ENCODE results near the gene CPNE6. TPM values are rescaled to one million over a fixed set of nuclear protein-coding genes. Genes with fewer than 3 reads are reported as not detected.

The CPNE6 gene
- total RNA-seq, 6 donors from 2014 or later: not detected

- TF ChIP-seq POLR2A (IDR thresholded peaks at IDR 0.05) (no peak), CTCF (IDR thresholded peaks at IDR 0.05) (no peak), EP300 (IDR thresholded peaks at IDR 0.05) (no peak), POLR2AphosphoS5 (IDR thresholded peaks at IDR 0.05) (no peak)
- Histone ChIP-seq H3K4me1 (peaks cover 5 to 17% (median 16%) of the 10 kb centered on the region in 4 donors), H3K9me3 (no peaks in the 10 kb centered on the region), H3K4me3 (peak overlapping the region; percentile 15 to 80 (median 74)), H3K27me3 (no peaks in the 10 kb centered on the region), H3K27ac (peak overlapping the region; percentile 22 to 81 (median 73)), H3K36me3 (no peaks in the 10 kb centered on the region)
- no peak for ATAC-seq (ENCODE audit: low FRiP score in 2 of 2)
- 44 to 51% methylated on average over 14 to 16 of the region's 26 CpGs for WGBS, 2 donors
- DNase-seq: no peak
These were observed 10.4 kb downstream of the CPNE6 start for GRCh38 chr14:24081739-24082211.

GRCh38 chr14:24082411-24083080 lies 11.2 kb downstream of the CPNE6 start:
- Histone ChIP-seq H3K27ac (no peak overlapping the region), H3K9me3 (no peaks in the 10 kb centered on the region), H3K27me3 (no peaks in the 10 kb centered on the region), H3K4me3 (no peak overlapping the region), H3K4me1 (peaks cover 5 to 17% (median 16%) of the 10 kb centered on the region in 4 donors), H3K36me3 (no peaks in the 10 kb centered on the region)
- ATAC-seq (ENCODE audit: low FRiP score in 2 of 2) (no peak), DNase-seq (no peak)
- 96 to 100% methylated on average over 1 to 5 of the region's 5 CpGs for WGBS, 2 donors
- no peak for TF ChIP-seq POLR2AphosphoS5 (IDR thresholded peaks at IDR 0.05)
- TF ChIP-seq CTCF (IDR thresholded peaks at IDR 0.05): no peak
- no peak for TF ChIP-seq POLR2A (IDR thresholded peaks at IDR 0.05)
- TF ChIP-seq EP300 (IDR thresholded peaks at IDR 0.05): no peak

GRCh38 chr14:24083462-24083861 lies 12.1 kb downstream of the CPNE6 start:
- no peak for TF ChIP-seq POLR2A (IDR thresholded peaks at IDR 0.05)
- TF ChIP-seq CTCF (IDR thresholded peaks at IDR 0.05): no peak
- TF ChIP-seq POLR2AphosphoS5 (IDR thresholded peaks at IDR 0.05): no peak
- no peak for TF ChIP-seq EP300 (IDR thresholded peaks at IDR 0.05)
- no peaks in the 10 kb centered on the region for H3K36me3 ChIP-seq
- H3K27ac ChIP-seq: no peak overlapping the region
- no peak overlapping the region for H3K4me3 ChIP-seq
- no peaks in the 10 kb centered on the region for H3K27me3 ChIP-seq
- no peak for ATAC-seq (ENCODE audit: low FRiP score in 2 of 2)
- H3K9me3 ChIP-seq: no peaks in the 10 kb centered on the region
- no peak for DNase-seq
- peaks cover 5 to 17% (median 16%) of the 10 kb centered on the region in 4 donors for H3K4me1 ChIP-seq
- 92% methylated on average over 3 of the region's 3 CpGs for WGBS, 2 donors

GRCh38 chr14:24084440-24084839 lies 13.1 kb downstream of the CPNE6 start:
- H3K36me3 ChIP-seq: no peaks in the 10 kb centered on the region
- no peak overlapping the region for H3K27ac ChIP-seq
- peaks cover 5 to 17% (median 16%) of the 10 kb centered on the region in 4 donors for H3K4me1 ChIP-seq
- no peaks in the 10 kb centered on the region for H3K9me3 ChIP-seq
- DNase-seq (no peak), ATAC-seq (ENCODE audit: low FRiP score in 2 of 2) (no peak)
- no peak overlapping the region for H3K4me3 ChIP-seq
- 85 to 96% methylated on average over 2 of the region's 2 CpGs for WGBS, 2 donors
- TF ChIP-seq POLR2AphosphoS5 (IDR thresholded peaks at IDR 0.05) (no peak), POLR2A (IDR thresholded peaks at IDR 0.05) (no peak), EP300 (IDR thresholded peaks at IDR 0.05) (no peak)
- H3K27me3 ChIP-seq: no peaks in the 10 kb centered on the region

- TF ChIP-seq CTCF (IDR thresholded peaks at IDR 0.05) (no peak), POLR2AphosphoS5 (IDR thresholded peaks at IDR 0.05) (no peak), EP300 (IDR thresholded peaks at IDR 0.05) (no peak), POLR2A (IDR thresholded peaks at IDR 0.05) (no peak)
- 92 to 95% methylated on average over 3 of the region's 3 CpGs for WGBS, 2 donors
These were observed 13.9 kb downstream of the CPNE6 start for GRCh38 chr14:24085215-24085614.

More at GRCh38 chr14:24085215-24085614, 13.9 kb downstream of the CPNE6 start:
- no peaks in the 10 kb centered on the region for H3K9me3 ChIP-seq
- DNase-seq (no peak), ATAC-seq (ENCODE audit: low FRiP score in 2 of 2) (no peak)
- H3K4me1 ChIP-seq: peaks cover 5 to 17% (median 16%) of the 10 kb centered on the region in 4 donors
- no peaks in the 10 kb centered on the region for H3K36me3 ChIP-seq
- no peak overlapping the region for H3K4me3 ChIP-seq
- H3K27me3 ChIP-seq: no peaks in the 10 kb centered on the region
- no peak overlapping the region for H3K27ac ChIP-seq

All from upper lobe of left lung (tissue), 6 donors.